ENCODE data around the gene SLC25A21.

DNA sequence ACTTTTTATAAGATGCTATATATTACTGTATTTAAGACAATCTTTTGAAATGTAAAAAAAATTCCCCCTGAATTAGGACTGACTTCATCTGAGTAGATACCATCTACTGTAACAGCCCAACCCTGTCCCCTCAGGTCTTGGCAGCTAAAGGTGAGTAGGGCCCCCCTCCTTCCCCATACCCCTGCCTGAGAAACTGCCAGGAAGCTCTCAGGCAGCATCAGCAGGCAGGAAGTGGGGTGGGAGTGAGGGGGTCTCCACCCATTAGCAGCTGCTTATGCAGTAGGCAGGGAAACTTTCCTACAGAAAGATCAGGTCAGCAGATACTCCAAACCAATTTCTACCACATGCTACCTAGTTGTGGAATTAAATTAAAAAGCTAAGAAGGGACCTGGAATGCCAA is 448.2 kb downstream of the SLC25A21 start:
- TF ChIP-seq POLR2A (IDR thresholded peaks at IDR 0.05), result no peak
- no peak for TF ChIP-seq CTCF (IDR thresholded peaks at IDR 0.05 in 8 of 11, conservative IDR thresholded peaks at IDR 0.05 in 3 of 11)
- no peak for TF ChIP-seq POLR2AphosphoS5 (IDR thresholded peaks at IDR 0.05)
